CD14-positive monocyte (primary cell): ENCODE results near the gene VAV2. TPM values are rescaled to one million over a fixed set of nuclear protein-coding genes. Genes with fewer than 3 reads are reported as not detected.

Source experiments
- DNase-seq, 3 donors: peaks; one replicate each; pipeline ENCODE4 v3.0.0-alpha.2; 2011 to 2022
- H2AFZ ChIP-seq: 2 replicates; pipeline ENCODE4 v1.6.0; 2012; ENCODE audit warnings: mild to moderate bottlenecking, low read depth, low read length, inconsistent platforms; ENCODE audit not compliant: insufficient read depth, poor library complexity, severe bottlenecking
- H3K27ac ChIP-seq, 2 donors: 1 replicate in 1 of 2; 2 replicates in 1 of 2; pipeline ENCODE4 v1.5.1; 2012 to 2013; ENCODE audit warnings: low read length in 2 of 2, control low read depth in 1 of 2, inconsistent platforms in 1 of 2, low read depth in 1 of 2, mild to moderate bottlenecking in 1 of 2
- H3K27me3 ChIP-seq, 2 donors: one replicate each; pipeline versions ENCODE4 v1.6.0 to v1.6.1; 2011 to 2013; ENCODE audit warnings: low read length in 2 of 2; ENCODE audit not compliant: control insufficient read depth in 2 of 2, insufficient read depth in 2 of 2
- H3K36me3 ChIP-seq, 2 donors: replicated peaks in 1 of 2; 1 replicate in 1 of 2; 2 replicates in 1 of 2; pipeline versions ENCODE4 v1.5.1 to v1.6.1; 2012 to 2013; ENCODE audit warnings: low read length in 2 of 2, control low read depth in 1 of 2, inconsistent platforms in 1 of 2, mild to moderate bottlenecking in 1 of 2; ENCODE audit not compliant: insufficient read depth in 2 of 2, control insufficient read depth in 1 of 2
- H3K4me1 ChIP-seq, 2 donors: 1 replicate in 1 of 2; 2 replicates in 1 of 2; pipeline versions ENCODE4 v1.5.1 to v1.6.1; 2012 to 2013; ENCODE audit warnings: low read length in 2 of 2, control low read depth in 1 of 2, inconsistent platforms in 1 of 2, mild to moderate bottlenecking in 1 of 2, moderate library complexity in 1 of 2; ENCODE audit not compliant: insufficient read depth in 2 of 2, control insufficient read depth in 1 of 2
- H3K4me2 ChIP-seq: replicated peaks from 2 replicates; pipeline ENCODE3; 2012; ENCODE audit warnings: low read length, moderate library complexity, mild to moderate bottlenecking; ENCODE audit not compliant: poor library complexity, severe bottlenecking; ENCODE audit errors: extremely low read depth
- H3K4me3 ChIP-seq, 3 experiments: fragments of 200-600 bp in 1 of 3; sonication (generic) in 1 of 3; replicated peaks in 1 of 3; 1 replicate in 2 of 3; 2 replicates in 1 of 3; pipeline ENCODE4 v1.5.1; 2011 to 2013; ENCODE audit warnings: low read length in 3 of 3, mild to moderate bottlenecking in 3 of 3, control low read depth in 2 of 3, low read depth in 2 of 3, inconsistent platforms in 1 of 3, moderate library complexity in 1 of 3
- H3K79me2 ChIP-seq: 2 replicates; pipeline ENCODE4 v1.6.0; 2012; ENCODE audit warnings: mild to moderate bottlenecking, control low read depth, inconsistent platforms, low read length, moderate library complexity; ENCODE audit not compliant: insufficient read depth
- H3K9ac ChIP-seq: 2 replicates; pipeline ENCODE4 v1.6.0; 2017; ENCODE audit warnings: low read length, mild to moderate bottlenecking; ENCODE audit not compliant: insufficient read depth, poor library complexity, severe bottlenecking
- H3K9me3 ChIP-seq, 2 donors: replicated peaks in 1 of 2; 1 replicate in 1 of 2; 2 replicates in 1 of 2; pipeline versions ENCODE4 v1.5.1 to v1.6.1; 2012 to 2013; ENCODE audit warnings: low read length in 2 of 2, control low read depth in 1 of 2; ENCODE audit not compliant: control insufficient read depth in 1 of 2, insufficient read depth in 1 of 2
- H4K20me1 ChIP-seq: 2 replicates; pipeline ENCODE4 v1.6.0; 2012; ENCODE audit warnings: mild to moderate bottlenecking, low read length, control low read depth, moderate library complexity; ENCODE audit not compliant: insufficient read depth
- H3K27ac Mint-ChIP-seq, 7 donors: one replicate each; pipeline ENCODE4 v1.8.0; 2020; ENCODE audit warnings: mild to moderate bottlenecking in 7 of 7, mixed read lengths in 7 of 7, moderate library complexity in 6 of 7, inconsistent platforms in 2 of 7
- H3K27me3 Mint-ChIP-seq, 3 donors: one replicate each; pipeline ENCODE4 v1.8.0; 2021 to 2022; ENCODE audit warnings: low read depth in 3 of 3, mild to moderate bottlenecking in 3 of 3, mixed read lengths in 3 of 3, moderate library complexity in 3 of 3, inconsistent platforms in 1 of 3
- H3K36me3 Mint-ChIP-seq, 2 donors: one replicate each; pipeline ENCODE4 v1.8.0; 2020; ENCODE audit warnings: mixed read lengths in 2 of 2, inconsistent platforms in 1 of 2, mild to moderate bottlenecking in 1 of 2
- H3K4me1 Mint-ChIP-seq: one replicate; pipeline ENCODE4 v1.8.0; 2020; ENCODE audit warnings: mild to moderate bottlenecking, mixed read lengths
- H3K4me3 Mint-ChIP-seq, 2 donors: one replicate each; pipeline ENCODE4 v1.8.0; 2020; ENCODE audit warnings: mild to moderate bottlenecking in 2 of 2, mixed read lengths in 2 of 2, moderate library complexity in 1 of 2
- H3K9me3 Mint-ChIP-seq, 7 donors: one replicate each; pipeline ENCODE4 v1.8.0; 2020 to 2022; ENCODE audit warnings: mixed read lengths in 7 of 7, mild to moderate bottlenecking in 6 of 7, moderate library complexity in 6 of 7, inconsistent platforms in 2 of 7
- WGBS: methylation state at CpG from one replicate; pipeline ENCODE4 v1.1.5; 2013; ENCODE audit warnings: missing lambda C conversion rate; ENCODE audit not compliant: insufficient coverage; 5-methylcytosine and 5-hydroxymethylcytosine counted together
- intact Hi-C, 2 donors: fragments of 100-400 bp; cut with micrococcal nuclease; formaldehyde crosslinking; loops; one replicate each; pipeline versions ENCODE4 v1.15.0 to v1.15.1; 2023
- polyA plus RNA-seq, 3 donors: library from polyadenylated mRNA; depleted of rRNA in 1 of 3; unstranded in 2 of 3; stranded (reverse) in 1 of 3; fragments of 300-500 nt in 2 of 3; fragments of >200 nt in 1 of 3; fragmentation: Illumina TruSeq in 2 of 3; gene quantifications; 1 replicate in 2 of 3; 2 replicates in 1 of 3; pipeline ENCODE4 v1.2.3, GENCODE V29; 2012 to 2021
- TF ChIP-seq, protein P1 (sequence below): fragments of 200-600 bp; IDR thresholded peaks from one replicate; pipeline ENCODE4 v1.8.0; 2022; ENCODE audit warnings: antibody characterized with exemption, mild to moderate bottlenecking

VAV2 gene
- polyA plus RNA-seq, 3 donors: 2.3 to 13.6 (median 2.3) TPM

DNA sequence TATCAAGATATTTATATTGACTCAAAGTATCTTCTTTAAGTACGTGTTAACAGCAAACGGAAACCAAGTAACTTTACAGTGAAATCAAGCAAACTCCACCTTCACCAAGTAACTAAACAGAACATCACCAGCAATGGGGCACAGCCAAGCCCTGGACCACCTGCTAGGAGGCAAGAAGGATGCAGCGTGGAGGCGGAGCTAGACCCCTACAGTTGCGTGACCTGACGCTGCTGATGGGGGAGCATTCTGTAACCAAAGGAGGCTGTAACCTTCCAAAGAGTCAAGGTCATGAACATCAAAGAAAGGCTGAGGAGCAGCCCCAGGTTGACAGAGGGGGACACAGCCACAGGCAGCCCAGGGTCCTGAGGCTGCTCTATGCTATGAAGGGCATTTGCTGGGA is 6.1 kb downstream of the VAV2 start:
- Mint-ChIP-seq H3K36me3 (peaks cover 3 to 8% of the 10 kb centered on the region in 2 donors), H3K4me1 (peaks cover 28% of the 10 kb centered on the region), H3K4me3 (no peak overlapping the region), H3K27ac (peak overlapping the region in 1 of 7 donors; percentile 27), H3K27me3 (peaks cover 13 to 22% (median 20%) of the 10 kb centered on the region in 3 donors), H3K9me3 (peaks cover 0 to 6% (median 0%) of the 10 kb centered on the region in 7 donors)
- intact Hi-C loops: no loop called here
- peaks cover 0 to 13% of the 10 kb centered on the region in 2 donors for H3K27me3 ChIP-seq
- H3K4me3 ChIP-seq: no peak overlapping the region
- TF ChIP-seq, protein P1, sequence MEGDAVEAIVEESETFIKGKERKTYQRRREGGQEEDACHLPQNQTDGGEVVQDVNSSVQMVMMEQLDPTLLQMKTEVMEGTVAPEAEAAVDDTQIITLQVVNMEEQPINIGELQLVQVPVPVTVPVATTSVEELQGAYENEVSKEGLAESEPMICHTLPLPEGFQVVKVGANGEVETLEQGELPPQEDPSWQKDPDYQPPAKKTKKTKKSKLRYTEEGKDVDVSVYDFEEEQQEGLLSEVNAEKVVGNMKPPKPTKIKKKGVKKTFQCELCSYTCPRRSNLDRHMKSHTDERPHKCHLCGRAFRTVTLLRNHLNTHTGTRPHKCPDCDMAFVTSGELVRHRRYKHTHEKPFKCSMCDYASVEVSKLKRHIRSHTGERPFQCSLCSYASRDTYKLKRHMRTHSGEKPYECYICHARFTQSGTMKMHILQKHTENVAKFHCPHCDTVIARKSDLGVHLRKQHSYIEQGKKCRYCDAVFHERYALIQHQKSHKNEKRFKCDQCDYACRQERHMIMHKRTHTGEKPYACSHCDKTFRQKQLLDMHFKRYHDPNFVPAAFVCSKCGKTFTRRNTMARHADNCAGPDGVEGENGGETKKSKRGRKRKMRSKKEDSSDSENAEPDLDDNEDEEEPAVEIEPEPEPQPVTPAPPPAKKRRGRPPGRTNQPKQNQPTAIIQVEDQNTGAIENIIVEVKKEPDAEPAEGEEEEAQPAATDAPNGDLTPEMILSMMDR: no peak
- no peaks in the 10 kb centered on the region for H3K9me3 ChIP-seq
- H3K9ac ChIP-seq: no peak overlapping the region
- no peak overlapping the region for H3K4me2 ChIP-seq
- peaks cover 69% of the 10 kb centered on the region for H3K79me2 ChIP-seq
- DNase-seq: no peak
- no peak overlapping the region for H3K27ac ChIP-seq
- H3K4me1 ChIP-seq: peaks cover 9 to 16% of the 10 kb centered on the region in 2 donors
- WGBS: 91% methylated on average over 4 of the region's 6 CpGs
- H4K20me1 ChIP-seq: peaks cover 95% of the 10 kb centered on the region
- no peak overlapping the region for H2AFZ ChIP-seq
- no peaks in the 10 kb centered on the region for H3K36me3 ChIP-seq

- H3K4me1 ChIP-seq: no peaks in the 10 kb centered on the region
Measured at GRCh38 chr9:133982971-133983720, 9.0 kb downstream of the VAV2 start.

More at GRCh38 chr9:133982971-133983720, 9.0 kb downstream of the VAV2 start:
- Histone ChIP-seq H3K27me3 (no peaks in the 10 kb centered on the region), H3K4me3 (no peak overlapping the region), H3K4me2 (no peak overlapping the region), H3K27ac (no peak overlapping the region), H2AFZ (no peak overlapping the region), H3K9ac (no peak overlapping the region), H3K36me3 (no peaks in the 10 kb centered on the region), H3K9me3 (no peaks in the 10 kb centered on the region), H3K79me2 (peaks cover 65% of the 10 kb centered on the region), H4K20me1 (peaks cover 98% of the 10 kb centered on the region)
- Mint-ChIP-seq H3K9me3 (no peaks in the 10 kb centered on the region), H3K36me3 (peaks cover 3 to 8% of the 10 kb centered on the region in 2 donors), H3K4me1 (peaks cover 17% of the 10 kb centered on the region), H3K4me3 (peak overlapping the region in 1 of 2 donors; percentile 28), H3K27me3 (peaks cover 4 to 20% (median 9%) of the 10 kb centered on the region in 3 donors), H3K27ac (no peak overlapping the region)
- WGBS: 87% methylated on average over 24 of the region's 25 CpGs
- DNase-seq: no peak
- intact Hi-C loops: no loop called here
- TF ChIP-seq, protein P1: no peak
